Stimulated activated CD4-positive, alpha-beta T cell treated with anti-CD3 and anti-CD28 coated beads, Interleukin-12 subunit alpha, Interleukin-12 subunit beta, amount 100 ng/mL, for 48 hours (primary cell): ENCODE results near the gene AHCY.

Source experiments
- DNase-seq, 3 donors: peaks; one replicate each; pipeline ENCODE4 v3.0.0-alpha.2; 2020; ENCODE audit warnings: low read depth in 2 of 3, low spot score in 1 of 3

AHCY gene

DNA sequence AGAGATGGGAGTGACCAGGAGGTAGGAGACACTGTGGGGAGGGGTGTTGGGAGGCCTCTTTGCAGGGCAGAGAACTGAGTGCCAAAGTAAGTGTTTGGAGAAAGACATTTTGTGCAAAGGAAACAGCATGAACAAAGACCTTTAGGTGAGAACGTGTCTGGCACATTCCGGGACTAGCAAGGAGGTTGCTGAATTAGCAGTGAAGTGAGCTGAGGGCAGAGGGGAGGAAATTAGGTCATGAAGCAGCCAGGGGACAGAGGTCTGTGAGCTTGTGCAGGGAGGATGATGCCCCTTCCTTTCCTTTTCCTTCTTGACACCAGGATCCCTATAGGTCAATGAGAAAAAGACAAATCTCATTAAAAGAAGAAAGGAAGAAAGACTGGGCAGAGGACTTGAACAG is 21.4 kb upstream of the AHCY start:
- no peak for DNase-seq

DNA sequence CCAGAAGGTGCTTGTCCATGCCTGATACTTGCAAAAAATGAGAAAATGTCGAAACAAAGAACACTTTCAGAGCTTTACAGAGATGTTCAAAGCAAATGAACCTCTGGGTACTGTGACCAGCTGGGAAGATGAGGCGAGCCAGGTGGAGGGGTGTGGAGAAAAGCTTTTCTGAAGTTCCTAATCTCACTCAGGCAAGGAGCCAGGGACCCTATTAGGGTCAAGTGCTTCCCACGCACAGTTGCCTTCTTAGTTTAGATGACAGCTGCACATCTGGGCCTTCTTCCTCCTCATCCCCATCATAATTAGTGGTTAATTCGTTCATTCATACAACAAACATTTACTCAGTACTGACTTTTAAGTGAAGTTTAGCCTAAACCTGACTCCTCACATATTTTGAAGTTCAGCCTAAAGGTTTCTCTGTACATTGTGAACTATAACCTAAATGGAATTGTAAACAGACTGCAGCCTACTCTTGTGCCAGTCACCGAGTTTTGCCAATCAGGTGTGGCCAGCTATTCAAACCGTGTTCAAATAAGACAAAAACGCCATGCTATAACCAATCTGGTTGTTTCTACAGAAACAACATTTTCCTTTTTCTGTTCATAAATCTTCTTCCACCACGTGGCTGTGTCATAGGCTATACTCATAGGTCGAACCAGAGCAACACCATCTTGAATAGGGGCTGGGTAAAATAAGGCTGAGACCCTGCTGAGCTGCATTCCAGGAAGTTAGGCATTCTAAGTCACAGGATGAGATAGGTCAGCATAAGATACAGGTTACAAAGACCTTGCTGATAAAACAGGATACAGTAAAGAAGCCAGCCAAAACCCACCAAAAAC is 19.3 kb upstream of the AHCY start:
- DNase-seq, result no peak

DNA sequence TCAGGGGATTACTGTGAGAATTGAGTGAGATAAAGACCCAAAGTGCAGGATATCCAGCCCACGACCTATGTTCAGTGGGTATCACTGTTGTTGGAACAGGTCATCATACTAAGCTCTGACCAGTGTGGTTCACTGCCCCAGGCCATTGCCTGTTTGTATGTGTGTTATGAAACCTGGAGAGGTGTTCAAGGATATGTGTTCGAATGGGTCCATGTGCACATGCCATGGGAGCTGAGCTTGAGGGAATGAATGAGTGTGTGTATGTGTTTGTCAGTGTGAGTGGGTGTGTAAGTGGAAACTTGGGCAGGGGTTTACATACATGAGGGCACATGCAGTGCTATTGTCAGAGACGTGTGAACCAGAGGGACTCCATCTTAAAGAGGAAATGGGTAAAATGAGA is 17.7 kb upstream of the AHCY start:
- DNase-seq, result no peak

DNA sequence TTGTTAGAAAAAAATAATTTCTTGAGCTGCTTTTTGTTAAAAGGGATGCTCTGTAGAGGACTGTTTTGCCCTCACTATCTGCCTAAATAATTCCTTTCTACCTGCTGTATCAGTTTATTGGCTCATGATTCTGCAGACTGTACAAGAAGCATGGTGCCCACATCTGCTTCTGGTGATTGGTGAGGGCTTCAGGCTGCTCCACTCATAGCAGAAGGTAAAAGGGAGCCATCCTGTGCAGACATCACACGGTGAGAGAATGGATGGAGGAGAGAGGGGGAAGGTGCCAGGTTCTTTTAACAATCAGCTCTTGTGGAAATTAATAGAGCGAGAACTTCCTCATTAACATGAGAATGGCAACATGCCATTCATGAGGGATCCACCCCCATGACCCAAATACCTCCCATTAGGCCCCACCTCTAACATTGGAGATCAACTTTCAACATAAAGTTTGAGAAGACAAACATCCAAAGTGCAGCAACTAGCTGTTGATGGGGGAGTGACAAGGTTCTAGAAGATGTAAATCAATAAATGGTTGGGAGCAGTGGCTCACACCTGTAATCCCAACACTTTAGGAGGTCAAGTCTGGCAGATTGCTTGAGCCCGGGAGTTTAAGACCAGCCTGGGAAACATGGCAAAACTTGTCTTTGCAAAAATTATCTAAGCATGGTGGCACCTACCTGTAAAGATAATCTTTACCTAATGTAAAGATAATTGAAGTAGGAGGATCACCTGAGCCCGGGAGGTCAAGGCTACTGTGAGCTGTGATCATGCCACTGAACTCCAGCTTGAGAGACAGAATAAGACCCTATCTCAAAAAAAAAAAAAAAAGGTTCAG is 15.7 kb upstream of the AHCY start:
- no peak for DNase-seq

DNA sequence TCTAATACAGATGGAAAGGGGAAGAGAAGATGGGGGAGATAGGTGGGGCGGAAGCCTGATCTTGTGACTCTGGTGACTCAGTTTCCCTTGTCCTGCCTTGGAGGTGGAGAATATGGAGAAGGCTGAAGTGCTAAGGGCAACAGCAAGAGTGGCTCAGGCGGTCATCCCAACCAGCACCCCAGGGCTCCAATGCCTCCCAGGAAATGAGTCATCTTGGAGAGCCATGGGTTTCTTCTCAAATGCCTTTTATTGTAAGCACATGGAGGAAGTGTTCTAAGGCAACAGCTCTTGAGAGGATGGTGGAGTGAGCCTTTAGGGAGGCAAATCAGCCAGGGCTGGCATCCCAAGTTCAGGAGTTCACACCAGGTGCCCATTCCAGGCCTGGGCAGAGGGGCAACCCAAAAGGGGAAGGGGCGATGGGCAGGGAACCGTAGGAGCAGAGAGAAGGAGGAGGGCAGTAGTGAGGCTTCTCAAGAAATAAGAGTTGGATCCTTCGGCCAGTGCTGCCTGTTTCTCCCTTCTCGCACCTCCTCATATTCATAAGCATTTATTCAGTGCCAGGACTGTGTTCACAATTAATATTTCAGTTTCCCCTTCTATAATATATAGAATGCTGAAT is 13.2 kb upstream of the AHCY start:
- no peak for DNase-seq

DNA sequence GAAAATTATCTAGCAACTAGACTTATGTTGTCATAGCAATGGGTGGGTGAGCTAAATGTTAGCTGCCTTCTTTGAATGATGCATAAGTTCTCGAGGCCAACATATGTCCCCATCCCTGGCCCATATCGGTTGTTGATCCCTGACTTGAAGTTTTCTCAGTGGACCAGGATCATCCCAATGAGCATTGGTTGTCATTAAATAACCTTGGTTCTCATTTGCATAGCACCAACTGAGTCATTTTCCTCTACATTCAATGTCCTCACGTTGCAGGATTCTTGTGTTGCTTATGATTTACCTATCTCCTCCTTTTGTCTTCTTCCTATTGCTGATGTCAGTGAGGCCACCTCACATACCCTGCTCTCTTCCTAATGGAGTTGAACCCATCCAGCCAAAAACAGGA is 12.1 kb upstream of the AHCY start:
- no peak for DNase-seq

DNA sequence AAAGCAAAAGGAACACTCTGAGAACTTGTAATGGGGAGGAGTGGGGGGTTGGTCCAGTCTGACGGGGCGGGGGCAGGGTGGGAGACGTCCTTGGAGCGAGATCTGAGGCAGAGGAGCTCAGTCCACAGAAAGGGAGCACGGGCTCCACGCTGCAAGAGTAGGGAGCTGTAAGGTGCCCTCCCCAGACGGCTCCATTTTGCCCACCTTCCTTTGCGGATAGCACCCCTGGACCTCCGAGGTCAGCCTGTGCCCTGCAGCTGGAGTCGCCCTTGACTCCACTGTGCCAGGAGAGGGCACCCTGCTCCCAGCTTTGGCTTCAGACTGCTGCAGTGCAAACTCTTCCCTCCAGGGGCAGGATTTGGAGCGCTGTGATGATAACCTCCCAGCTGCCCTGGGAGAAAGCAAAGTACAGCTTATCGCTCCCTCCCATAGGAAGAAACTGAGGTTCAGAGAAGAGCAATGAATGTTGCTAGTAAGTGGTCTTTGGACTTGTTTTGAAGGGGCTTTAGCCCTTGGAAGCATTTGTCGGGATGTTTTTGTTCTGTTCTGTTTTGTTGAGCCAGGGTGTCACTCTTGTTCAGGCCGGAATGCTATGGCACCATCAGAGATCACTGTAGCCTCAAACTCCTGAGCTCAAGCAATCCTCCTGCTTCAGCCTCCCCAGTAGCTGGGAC is 9.5 kb upstream of the AHCY start:
- DNase-seq, result peak; percentile 80 to 92 (median 81)

DNA sequence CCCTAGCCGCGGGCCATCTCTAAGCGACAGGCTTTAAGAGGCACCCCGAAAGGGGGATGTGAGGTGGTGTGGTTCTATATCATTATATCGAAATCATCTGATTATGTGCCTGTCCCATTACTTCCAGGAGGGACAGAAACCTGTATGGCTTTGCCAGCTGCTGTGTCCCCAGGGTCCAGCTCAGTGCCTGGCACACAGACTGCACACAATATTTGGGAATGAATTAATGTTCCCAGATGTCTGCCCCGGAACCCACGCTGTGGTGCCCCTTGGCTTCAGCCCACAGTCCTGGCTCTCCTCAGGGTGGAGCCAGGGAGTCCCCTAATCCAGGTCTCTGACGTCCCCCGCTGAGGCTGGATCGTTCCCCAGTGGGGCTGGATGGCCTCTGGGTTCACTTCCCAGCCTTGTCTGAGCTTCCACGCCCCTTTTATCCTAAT is 8.9 kb upstream of the AHCY start:
- DNase-seq, result no peak

DNA sequence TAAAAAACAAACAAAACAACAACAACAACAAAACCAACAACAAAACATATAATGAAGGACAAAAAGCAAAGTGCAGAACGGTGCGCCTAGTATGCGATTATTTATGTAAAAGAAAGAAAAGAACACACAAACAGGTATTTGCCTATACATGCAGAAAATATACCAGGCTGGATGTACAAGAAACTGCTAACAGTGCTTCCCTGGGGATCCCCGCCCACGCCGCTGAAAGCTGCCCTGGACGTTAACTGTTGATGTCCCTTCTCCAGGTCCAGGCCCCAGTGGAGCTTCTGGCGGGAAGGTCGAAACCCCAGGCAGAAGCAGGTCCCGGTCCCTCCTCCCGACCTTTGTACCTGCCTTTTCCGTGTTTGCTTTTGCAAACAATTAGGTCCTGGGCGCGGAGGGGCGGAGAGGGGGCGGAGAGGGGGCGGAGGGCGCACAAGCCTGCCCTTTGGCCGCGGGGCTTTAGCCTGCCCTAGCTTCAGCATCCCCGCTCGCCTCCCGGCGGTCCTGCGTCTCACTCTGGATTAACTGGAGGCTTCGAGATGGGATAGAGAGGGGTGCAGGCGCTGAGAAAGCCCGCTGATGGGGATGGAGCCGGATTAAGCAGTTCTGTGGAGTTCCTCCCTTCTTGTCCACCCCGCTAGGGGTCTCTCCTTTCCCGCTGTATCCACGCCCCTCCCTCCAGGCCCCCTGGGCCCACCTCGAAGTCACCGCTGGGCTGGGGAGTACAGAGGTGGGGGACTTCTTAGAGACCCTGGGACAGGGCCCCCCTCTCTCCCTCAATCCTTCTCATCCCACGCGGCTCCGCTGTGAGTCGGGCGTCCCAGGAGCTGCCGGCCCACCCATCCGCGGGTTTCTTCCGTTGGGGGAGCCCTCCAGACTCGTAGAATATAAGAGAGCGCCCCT is 8.2 kb upstream of the AHCY start:
- no peak for DNase-seq

DNA sequence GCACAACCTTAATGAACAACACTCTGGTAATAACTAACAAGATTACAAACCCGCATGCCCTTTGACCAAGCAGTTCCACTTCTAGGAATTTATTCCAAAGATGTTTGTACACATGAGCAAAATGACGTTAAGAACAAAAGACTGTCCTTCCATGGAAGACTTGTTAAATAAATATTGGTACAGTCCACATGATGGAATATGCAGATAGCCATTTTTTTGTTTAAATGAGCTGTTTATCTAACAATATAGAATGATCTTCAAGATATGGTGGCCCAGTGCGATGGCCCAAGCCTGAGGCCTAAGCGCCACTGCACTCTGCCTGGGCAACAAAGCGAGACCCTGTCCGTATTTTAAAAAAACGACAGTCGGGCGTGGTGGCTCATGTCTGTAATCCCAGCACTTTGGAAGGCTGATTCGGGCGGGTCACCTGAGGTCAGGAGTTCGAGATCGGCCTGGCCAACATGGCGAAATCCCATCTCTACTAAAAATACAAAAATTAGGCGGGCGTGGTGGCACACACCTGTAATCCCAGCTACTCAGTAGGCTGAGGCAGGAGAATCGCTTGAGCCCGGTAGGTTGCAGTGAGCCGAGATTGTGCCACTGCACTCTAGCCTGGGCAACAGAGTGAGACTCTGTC is 7.4 kb upstream of the AHCY start:
- no peak for DNase-seq

DNA sequence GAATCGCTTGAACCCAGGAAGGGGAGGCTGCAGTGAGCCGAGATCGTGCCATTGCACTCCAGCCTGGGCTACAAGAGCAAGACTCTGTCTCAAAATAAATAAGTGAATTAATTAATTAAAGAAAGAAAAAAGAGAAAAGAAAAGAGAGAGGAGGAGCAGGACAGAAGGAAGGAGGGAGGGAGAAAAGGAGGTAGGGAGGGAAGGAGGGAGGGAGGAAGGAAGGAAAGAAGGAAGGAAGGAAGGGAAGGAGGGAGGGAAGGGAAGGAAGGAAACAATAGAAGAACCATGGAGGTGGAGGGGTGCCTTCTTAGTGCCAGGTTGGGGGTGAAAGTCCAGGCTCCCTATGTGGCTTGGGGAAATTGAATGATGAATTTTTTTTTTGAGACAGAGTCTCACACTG is 6.5 kb upstream of the AHCY start:
- DNase-seq, result no peak

DNA sequence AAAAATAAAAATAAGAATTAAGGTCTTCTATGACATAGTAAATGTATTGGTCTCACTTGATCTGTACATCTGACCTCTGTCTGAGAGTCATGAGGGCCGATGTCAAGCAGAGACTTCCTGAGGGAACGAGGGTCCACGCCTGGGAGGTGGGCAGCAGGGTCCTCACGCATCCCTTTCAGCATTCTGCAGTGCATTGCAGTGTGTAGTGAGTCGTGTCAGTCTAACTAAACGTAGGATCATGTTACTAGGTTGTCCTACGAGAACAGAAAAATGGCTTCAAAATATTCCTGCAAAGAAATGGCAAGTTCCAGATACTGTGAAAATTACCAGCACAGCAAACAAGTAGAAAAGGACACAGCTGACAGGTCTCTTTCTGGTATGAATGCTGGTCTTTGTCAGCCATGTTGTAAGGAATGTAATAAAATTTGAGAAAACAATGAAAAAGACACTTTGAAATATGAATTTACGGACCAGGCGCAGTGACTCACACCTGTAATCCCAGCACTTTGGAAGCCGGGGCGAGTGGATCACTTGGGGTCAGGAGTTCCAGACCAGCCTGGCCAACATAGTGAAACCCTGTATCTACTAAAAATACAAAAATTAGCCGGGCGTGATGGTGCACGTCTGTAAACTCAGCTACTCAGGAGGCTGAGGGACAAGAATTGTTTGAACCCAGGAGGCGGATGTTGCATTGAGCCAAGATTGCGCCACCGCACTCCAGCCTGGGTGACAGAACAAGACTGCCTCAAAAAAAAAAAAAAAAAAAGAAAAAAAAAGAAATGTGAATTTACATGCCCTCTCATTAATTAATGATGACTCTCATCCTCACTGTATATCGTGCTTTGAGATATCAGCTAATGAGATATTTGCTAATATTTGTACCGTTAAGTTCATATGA is 2.4 kb upstream of the AHCY start:
- DNase-seq, result no peak

DNA sequence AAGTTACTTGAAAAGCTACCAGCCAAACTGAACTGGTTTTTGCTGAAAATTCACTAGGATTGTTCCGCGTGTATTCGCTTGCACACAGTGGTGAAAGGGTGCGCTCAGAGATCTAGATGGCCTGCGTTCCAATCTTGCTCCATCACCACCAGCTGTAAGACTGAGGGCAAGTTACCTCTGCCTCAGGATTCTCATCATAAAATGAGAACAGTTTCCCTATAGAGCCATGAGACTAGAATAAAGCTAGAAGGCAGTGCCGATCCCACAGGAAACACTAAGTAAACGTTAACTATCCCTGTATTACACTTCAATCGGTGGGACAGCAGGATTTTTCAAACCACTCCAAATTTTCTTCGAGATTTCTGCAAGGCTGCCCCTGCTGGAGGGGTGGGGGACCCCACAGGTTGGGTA is 838 bp downstream of the AHCY start:
- no peak for DNase-seq

DNA sequence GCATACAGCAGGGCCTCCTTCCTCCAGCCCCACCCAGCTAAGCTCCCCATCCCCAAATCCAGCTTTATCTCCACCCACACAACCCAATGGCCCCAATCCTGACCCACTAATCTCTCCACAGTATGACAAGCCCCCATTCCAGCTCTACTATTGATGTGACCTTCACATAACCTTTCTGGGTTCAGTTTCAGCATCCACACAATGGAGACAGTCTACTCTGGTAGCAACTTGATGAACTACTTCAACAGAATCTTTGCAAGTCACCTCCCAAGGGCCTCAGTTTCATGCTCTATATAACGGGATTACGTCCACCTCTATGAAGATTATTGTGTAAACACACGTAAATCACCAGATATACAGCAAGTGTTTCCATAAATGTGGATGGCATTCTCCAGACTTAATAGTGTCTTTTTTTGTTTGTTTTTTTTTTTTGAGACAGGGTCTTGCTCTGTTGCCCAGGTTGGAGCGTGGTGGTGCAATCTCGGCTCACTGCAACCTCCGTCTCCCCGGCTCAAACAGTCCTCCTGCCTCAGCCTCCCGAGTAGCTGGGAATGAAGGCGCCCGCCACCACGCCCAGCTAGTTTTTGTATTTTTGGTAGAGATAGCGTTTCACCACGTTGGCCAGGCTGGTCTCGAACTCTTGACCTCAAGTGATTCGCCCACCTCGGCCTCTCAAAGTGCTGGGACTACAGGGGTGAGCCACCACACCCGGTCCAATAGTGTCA is 1.4 kb downstream of the AHCY start:
- DNase-seq, result no peak

DNA sequence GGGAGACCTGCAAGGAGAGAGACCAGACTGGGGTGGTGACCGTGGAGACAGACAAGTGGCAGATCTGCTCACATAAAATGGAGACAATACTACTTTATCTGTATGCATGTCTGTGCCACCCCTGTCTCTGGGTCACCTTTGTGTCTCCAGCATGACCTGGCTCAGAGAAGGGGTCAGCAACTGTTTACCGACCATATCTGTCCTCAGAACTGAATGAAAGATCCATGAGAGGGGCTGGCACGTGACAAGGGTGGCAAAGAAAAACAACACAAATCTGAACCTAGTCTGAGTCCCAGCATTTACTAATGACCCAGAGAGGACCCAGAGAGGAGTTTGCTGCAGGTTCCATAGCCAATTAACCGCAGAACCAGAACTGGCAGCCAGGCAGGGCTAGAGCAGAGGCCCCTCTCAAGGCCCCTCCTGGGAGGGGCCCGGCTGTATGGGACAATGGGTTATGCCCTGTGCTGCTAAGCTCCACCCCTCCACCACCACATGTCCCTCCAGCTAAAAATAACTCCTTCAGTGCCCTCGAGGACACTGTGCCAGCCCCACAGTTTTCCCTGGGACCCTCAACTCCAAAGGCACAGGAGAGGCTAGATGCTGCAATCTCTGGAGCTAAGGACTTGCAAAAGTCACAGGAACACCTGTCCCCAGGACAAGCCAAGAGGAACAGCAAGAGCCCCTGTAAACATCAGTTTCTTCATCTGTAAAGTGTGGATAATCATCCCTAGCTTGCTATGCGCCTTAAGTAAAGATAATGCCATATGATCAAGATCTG is 2.2 kb downstream of the AHCY start:
- no peak for DNase-seq

DNA sequence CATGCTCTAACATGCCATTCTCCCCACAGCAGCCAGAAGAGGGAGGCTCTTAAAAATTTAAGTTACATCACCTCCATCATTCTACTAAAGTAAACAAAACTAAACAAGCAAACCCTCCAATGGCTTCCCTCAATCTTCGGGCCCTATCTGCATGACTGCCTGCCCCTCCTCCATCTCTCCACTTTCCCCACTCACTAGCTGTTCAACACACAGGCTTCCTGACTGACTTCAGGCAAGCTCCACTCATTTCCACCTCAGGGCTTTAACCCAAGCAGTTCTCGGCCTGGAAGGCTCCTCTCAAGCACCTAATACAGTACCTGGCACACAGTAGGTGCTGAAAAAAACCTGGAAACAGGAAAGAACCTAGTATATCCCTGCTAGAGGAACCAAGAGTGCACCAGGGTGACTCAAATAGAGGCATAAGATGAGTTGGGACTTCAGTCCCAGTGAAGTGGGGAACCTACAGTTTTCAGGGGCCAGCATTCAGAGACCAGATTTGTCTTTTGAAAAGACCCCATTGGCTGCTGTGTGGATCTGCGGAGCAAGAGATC is 2.8 kb downstream of the AHCY start:
- DNase-seq, result no peak
